GM18499 (cell line): Measurements from ENCODE around the gene CSF1.
"Not testable (repeated sequence)": the region's sequence is repeated elsewhere in the genome, so short reads cannot be mapped to it uniquely, and the experiment has no call there.

Experiments
- ATAC-seq: cut with Tn5 transposase; IDR thresholded peaks from one replicate; pipeline ENCODE4 v1.9.1; 2021; ENCODE audit warnings: moderate number of reproducible peaks; ENCODE audit not compliant: insufficient read depth, unreplicated experiment

CSF1 gene

DNA sequence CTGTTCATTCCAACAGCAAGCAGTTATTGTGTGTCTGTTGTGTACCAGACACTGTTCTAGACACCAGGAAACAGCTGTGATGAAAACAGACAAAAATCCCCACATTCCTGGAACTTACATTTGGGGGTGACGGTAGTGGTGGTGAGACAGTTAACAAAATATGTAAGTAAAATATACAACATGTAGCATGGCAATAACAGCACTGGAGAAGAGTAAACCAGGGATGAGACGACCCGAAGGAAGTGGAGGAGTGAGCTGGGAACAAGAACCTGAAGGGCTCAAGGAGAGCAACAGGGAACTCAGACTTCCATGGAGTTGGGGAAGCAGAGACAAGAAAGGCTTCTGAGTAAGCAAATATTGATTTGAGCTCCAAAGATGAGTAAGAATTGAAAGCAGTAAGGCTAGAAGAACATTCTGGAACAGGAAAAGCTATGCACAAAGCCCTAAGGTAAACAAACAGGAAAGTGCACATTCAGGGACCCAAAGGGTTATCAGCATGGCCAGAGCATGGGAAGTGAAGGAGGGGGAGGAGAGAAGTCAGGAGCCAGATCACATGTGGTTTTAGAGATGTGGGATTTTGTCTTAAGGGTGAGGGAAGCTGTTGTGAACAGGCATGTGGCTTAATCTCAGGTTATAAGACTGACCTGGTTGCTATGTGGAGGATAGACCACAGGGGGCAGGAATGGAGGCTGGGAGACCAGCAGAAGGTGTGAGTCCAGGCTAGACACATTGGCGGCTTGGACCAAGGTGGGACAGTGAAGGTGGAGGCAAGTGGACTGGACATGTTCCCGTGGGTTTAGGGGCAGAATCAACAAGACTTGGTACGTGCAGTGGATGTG is 7.3 kb downstream of the CSF1 start:
- ATAC-seq = no peak

DNA sequence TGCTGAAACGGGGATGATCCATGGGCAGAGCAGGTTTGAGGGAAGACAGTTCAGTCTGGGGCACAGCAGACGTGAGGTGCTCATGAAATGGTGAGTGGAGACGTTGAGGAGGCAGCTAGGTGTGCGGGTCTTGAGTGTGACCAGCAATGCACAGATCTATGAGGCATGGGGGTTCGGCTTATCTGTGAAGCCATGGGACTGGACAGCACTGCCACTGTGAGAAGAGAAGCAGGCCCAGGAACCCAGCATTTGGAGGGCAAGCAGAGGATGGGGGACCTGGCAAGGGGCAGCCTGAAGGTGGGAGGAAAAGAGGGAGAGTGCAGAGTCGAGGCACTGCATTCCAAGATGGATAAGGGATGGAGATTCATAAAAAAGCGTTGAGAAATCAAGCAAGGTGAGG is 8.0 kb downstream of the CSF1 start:
- ATAC-seq = no peak

DNA sequence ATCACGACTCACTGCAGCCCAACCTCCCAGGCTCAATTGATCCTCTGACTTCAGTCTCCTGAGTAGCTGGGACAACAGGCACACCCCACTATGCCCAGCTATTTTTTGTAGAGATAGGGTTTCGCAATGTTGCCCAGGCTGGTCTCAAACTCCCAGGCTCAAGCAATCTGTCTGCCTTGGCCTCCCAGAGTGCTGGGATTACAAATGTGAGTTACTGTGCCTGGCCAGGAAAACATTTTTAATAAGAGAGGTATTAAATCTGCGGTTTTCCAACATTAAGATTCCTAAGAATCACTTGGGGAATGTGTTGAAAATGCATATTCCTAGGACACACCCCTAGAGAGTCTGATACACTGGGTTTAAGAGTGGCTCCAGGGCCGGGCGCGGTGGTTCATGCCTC is 8.7 kb downstream of the CSF1 start:
- no peak for ATAC-seq

DNA sequence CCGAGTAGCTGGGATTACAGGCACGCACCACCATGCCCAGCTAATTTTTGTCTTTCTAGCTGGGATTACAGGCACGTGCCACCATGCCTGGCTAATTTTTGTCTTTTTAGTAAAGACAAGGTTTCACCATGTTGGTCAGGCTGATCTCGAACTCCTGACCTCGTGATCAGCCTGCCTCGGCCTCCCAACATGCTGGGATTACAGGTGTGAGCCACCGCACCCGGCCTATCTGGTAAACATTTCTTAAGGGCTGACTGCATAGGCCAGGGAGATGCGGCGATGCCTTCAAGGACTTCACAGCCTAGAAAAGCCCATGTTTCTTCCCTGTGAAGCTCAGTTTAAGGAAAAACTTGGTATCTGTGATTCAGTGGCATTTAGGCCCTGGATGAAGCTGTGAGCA is 9.7 kb downstream of the CSF1 start:
- not testable (repeated sequence) for ATAC-seq

DNA sequence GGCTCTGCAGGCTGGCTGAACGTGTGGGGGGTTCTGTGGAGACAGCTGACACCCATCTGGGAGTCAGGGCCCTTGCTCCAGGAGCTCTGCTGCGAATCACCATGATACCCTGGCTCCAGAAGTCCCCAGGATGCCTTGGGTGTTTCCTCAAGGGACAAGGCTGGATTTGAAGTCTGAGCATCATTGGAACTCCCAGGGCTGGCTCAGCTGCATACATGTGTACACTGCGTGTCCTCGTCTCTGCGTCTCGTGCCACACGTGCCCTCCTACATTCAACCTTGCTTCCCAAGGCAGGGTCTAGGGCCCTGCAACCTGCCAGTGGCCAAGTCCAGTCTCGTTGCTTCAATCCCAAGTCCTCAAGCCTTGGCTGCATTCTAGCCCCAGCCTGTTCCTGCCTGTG is 11.7 kb downstream of the CSF1 start:
- no peak for ATAC-seq

DNA sequence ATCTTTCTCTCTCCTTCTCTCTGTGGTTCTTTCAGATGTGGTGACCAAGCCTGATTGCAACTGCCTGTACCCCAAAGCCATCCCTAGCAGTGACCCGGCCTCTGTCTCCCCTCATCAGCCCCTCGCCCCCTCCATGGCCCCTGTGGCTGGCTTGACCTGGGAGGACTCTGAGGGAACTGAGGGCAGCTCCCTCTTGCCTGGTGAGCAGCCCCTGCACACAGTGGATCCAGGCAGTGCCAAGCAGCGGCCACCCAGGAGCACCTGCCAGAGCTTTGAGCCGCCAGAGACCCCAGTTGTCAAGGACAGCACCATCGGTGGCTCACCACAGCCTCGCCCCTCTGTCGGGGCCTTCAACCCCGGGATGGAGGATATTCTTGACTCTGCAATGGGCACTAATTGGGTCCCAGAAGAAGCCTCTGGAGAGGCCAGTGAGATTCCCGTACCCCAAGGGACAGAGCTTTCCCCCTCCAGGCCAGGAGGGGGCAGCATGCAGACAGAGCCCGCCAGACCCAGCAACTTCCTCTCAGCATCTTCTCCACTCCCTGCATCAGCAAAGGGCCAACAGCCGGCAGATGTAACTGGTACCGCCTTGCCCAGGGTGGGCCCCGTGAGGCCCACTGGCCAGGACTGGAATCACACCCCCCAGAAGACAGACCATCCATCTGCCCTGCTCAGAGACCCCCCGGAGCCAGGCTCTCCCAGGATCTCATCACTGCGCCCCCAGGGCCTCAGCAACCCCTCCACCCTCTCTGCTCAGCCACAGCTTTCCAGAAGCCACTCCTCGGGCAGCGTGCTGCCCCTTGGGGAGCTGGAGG is 12.7 kb downstream of the CSF1 start:
- no peak for ATAC-seq

DNA sequence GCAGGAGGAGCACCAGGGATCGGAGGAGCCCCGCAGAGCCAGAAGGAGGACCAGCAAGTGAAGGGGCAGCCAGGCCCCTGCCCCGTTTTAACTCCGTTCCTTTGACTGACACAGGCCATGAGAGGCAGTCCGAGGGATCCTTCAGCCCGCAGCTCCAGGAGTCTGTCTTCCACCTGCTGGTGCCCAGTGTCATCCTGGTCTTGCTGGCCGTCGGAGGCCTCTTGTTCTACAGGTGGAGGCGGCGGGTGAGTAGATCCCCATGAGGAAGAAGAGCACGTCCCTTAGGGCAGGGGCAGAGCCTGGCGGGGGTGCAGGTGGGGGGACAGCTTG is 13.3 kb downstream of the CSF1 start:
- ATAC-seq = no peak

DNA sequence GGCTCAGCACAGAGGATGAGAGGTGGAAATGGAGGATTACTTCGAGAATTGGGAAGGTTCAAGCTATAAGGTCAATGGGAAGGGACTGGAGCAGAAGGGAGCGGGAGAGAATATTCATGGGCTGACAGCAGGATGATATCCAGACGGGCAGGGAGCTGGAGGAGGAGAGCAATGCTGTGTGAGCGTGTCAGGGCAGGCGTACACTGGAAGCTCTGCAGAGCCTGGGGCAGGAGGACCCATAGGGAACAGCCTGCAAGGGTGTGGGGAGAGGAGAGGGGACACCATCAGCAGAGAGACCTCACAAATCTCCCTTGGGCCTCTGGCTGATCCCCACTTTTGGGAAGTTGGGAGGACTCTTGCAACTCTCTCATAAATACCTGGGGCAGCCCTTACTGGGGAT is 13.7 kb downstream of the CSF1 start:
- ATAC-seq = no peak

DNA sequence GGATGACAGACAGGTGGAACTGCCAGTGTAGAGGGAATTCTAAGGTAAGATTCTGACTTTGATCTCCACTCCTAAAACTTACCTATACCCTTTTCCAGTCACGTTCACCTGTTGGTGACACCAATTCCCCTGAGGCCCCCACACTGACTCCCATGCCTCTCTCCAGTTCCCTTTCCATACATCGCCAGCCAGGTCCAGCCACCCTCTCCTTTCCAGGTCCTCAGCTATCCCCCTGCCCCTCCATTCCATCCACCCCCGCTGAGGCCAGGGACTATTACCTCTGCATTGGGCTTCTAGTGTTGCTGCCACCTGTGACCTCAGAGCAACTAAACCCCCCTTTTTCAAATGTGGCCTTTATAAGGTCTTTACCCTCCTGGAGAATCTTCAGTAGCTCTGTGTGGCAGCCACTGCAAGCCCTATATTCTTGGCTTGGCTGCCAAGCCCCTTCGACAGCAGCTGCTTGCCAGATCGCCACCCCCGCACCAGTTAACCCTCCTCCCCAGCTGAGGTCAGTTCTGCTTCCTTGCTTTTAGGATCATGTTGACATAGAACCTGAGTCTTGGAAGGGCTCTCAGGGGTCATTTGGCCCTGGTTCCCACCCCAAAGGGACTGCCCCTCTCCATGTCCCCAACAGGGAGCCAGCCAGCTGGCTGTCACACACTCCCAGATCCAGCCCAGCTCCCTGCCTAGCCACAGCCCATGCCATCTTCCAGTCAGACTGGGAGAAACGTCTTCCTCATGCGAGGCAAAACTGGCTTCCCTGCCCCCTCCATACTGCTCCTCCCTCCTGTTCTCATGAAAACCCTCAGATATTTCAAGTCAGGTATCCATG is 14.7 kb downstream of the CSF1 start:
- ATAC-seq = no peak

DNA sequence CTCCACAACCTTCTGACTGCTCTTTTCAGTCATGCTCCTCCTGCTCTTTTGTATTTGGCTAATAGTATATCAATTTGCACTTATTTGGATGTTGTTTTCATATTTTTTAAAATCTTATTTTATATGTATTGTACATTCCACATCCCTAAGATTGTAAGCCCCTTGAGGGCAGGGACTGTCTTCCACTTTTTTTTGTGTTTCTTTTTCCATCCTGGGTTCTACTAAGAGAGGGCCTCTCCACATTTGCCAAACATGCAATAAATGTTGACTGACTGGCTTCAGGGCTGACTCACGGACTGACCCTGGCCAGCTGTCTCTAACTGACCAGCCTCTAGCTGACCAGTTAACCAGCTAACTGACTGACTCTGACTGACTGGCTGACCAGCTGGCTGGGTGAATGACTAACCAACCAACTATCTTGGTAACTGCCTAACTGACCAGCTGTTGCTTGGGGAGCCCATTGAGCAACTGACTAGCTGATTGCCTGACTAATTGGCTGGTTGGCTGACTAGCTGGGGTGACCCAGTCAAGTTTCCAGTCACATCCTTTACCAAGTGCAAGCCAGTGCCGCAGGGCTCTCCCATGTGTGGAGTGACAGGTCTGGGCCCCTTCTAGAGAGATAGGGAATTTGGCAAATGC is 16.1 kb downstream of the CSF1 start:
- ATAC-seq = no peak

DNA sequence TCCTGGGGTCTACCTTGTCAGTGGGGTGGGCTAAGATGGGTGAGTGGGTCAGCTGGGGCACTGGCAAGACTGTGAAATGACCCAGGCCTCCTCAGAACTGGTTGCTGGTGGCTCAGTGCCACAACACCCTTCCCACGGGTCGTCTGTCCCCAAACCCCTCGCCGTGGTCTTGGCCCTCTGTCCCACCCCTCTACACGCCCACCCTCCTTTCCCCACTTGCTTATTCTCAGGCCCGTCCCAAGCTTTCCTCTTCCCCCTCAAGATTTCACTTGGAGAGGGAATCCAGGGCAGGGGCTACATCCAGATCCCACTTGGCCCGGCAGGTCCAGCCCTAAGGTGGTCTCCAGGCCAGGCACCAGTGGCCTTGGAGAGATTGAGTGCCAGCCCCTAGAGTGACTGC is 16.7 kb downstream of the CSF1 start:
- no peak for ATAC-seq

DNA sequence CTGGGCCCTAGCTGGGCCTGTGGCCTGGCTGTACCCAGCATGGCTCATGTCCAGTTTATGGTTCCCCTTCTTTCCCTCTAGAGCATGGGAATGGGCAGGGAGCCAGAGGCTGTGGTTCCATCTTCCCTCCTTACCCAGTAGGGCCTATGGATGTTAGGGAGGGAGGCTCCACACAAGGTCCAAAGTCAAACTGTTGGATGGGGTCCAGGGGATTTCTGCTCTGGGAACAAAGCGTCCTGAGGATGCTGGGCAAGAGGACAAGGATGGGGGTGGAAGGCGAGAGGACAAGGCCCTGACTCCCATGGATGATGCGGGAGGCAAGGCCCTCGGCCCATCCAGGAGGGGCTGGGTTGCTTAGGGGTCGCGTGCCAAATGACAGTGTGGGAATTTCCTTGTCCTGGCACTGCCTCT is 17.3 kb downstream of the CSF1 start:
- no peak for ATAC-seq

DNA sequence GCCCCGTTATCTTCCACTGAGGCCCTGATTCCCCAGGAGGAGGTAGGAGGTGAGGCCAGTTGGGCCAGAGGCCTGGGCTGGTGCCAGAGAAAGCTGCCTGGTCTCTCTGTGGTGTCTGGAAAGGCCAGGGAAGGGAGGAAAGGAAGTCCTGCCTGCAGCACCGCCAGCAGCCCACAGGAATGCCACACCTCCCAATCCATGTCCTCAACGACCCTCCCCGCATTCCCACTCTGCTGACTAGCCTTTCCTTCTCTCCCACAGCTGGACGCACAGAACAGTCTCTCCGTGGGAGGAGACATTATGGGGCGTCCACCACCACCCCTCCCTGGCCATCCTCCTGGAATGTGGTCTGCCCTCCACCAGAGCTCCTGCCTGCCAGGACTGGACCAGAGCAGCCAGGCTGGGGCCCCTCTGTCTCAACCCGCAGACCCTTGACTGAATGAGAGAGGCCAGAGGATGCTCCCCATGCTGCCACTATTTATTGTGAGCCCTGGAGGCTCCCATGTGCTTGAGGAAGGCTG is 18.0 kb downstream of the CSF1 start:
- no peak for ATAC-seq

DNA sequence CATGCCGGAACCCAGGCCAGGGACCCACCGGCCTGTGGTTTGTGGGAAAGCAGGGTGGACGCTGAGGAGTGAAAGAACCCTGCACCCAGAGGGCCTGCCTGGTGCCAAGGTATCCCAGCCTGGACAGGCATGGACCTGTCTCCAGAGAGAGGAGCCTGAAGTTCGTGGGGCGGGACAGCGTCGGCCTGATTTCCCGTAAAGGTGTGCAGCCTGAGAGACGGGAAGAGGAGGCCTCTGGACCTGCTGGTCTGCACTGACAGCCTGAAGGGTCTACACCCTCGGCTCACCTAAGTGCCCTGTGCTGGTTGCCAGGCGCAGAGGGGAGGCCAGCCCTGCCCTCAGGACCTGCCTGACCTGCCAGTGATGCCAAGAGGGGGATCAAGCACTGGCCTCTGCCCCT is 18.5 kb downstream of the CSF1 start:
- ATAC-seq = no peak

DNA sequence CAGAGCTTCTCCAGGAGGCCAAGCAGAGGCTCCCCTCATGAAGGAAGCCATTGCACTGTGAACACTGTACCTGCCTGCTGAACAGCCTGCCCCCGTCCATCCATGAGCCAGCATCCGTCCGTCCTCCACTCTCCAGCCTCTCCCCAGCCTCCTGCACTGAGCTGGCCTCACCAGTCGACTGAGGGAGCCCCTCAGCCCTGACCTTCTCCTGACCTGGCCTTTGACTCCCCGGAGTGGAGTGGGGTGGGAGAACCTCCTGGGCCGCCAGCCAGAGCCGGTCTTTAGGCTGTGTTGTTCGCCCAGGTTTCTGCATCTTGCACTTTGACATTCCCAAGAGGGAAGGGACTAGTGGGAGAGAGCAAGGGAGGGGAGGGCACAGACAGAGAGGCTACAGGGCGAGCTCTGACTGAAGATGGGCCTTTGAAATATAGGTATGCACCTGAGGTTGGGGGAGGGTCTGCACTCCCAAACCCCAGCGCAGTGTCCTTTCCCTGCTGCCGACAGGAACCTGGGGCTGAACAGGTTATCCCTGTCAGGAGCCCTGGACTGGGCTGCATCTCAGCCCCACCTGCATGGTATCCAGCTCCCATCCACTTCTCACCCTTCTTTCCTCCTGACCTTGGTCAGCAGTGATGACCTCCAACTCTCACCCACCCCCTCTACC is 19.1 kb downstream of the CSF1 start:
- no peak for ATAC-seq

DNA sequence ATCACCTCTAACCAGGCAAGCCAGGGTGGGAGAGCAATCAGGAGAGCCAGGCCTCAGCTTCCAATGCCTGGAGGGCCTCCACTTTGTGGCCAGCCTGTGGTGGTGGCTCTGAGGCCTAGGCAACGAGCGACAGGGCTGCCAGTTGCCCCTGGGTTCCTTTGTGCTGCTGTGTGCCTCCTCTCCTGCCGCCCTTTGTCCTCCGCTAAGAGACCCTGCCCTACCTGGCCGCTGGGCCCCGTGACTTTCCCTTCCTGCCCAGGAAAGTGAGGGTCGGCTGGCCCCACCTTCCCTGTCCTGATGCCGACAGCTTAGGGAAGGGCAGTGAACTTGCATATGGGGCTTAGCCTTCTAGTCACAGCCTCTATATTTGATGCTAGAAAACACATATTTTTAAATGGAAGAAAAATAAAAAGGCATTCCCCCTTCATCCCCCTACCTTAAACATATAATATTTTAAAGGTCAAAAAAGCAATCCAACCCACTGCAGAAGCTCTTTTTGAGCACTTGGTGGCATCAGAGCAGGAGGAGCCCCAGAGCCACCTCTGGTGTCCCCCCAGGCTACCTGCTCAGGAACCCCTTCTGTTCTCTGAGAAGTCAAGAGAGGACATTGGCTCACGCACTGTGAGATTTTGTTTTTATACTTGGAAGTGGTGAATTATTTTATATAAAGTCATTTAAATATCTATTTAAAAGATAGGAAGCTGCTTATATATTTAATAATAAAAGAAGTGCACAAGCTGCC is 19.8 kb downstream of the CSF1 start:
- no peak for ATAC-seq

DNA sequence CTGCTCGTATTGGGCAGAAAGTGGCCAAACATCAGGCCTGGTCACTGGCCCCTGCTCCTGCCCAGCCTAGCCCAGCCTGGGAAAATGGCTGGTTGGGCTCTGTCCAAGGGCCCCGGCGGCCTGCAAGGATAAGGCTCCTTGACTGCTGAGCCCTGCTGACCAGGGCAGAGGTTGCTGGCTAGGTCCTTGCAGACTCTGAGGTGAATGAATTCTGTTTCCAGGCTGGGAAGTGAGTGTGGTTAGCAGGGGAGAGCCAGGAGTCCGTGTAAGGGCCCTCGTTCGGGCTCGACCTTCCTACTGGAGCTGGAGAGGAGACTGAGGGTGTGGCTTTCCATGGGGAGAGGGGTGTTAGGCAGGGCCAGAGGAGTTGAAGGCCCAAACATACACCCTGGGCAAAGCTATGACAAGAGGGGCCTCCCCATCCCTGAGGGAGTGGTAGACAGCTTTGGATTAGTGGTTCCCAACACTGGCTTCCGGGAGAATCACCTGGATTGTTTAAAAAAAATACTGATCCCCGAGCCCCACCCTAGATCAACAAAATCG is 20.6 kb downstream of the CSF1 start:
- no peak for ATAC-seq

DNA sequence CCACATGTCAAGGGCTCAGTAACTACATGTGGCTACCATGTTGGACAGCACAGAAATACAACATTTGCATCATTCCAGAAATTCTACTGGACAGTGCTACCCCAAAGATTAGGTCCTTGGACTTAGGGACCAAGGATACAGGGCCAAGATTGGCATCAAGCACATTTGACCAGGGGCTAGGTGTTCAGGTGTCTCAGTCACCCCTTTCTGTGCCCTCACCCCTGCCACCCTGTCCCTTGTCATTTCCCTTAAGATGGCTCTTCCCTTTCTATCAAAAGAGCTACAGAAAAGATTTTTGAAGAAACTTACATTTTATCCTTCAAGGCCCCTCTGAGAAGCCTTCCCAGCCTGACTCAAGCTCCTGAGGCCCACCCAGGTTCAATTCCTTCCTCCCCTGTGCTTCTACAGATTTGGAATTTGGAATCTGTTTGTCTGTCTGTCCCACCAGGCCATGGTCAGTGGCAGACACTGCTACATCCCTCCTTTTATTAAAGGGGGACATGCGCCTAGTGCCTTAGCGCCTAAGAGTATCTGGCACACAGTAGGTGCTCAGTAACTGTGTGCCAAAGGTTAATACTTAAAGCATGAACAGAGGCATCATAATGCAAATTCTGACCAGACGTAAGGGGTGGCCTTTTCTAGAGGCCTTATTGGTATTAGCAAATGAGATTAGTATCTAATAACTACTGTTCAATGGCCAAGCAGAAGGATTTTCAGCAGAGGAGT is 21.4 kb downstream of the CSF1 start:
- ATAC-seq = no peak
